HepG2 (cell line): ENCODE measurements around the gene MMP19.

Experiments used
- BCL6 ChIP-seq: IDR thresholded peaks from 2 replicates; pipeline ENCODE4 v1.6.1; 2016; ENCODE audit warnings: missing genetic modification reagents, missing compliant biosample characterization
- STAG1 ChIP-seq: sonication (generic); formaldehyde crosslinking; IDR thresholded peaks from 2 replicates; pipeline ENCODE4 v1.4.0; 2020; ENCODE audit warnings: missing genetic modification reagents
- ZC3H13 ChIP-seq: sonication (generic); formaldehyde crosslinking; IDR thresholded peaks from 2 replicates; pipeline ENCODE4 v1.8.1; 2023; ENCODE audit warnings: mild to moderate bottlenecking, missing genetic modification reagents, moderate library complexity

- TF ChIP-seq ZC3H13 (no peak), BCL6 (CRISPR knock-in tag) (no peak), STAG1 (CRISPR knock-in tag) (no peak)
These were observed 48.6 kb upstream of the MMP19 start for GRCh38 chr12:55891310-55891709.
